ENCODE data around the gene CNNM3. TPM values are rescaled to one million over a fixed set of nuclear protein-coding genes. Genes with fewer than 3 reads are reported as not detected.

CNNM3 gene
- total and polyA plus RNA-seq, 4 donors = 10.0 to 19.8 (median 16.1) TPM

DNA sequence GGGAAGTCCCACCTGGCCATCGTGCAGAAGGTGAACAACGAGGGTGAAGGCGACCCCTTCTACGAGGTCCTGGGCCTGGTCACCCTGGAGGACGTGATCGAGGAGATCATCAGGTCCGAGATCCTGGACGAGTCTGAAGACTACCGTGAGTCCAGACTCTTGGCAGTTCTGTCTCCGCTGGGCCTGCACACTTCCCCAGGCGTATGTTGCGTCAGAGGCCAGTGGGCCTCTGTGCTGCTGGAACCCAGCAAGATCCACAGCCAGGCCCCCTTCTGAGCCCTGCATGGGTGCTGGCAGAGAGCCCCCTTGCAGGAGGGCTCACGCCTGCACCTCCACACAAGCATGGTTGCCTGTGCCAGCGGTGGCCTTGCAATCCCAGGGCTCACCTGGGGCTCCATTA lies 9.0 kb downstream of the CNNM3 start:
- peaks cover 10 to 39% (median 31%) of the 10 kb centered on the region in 4 donors for H3K4me1 ChIP-seq (ENCODE audit: control insufficient read depth in 4 of 4, insufficient read depth in 4 of 4, low read length in 3 of 4)
- 95% methylated on average over 14 of the region's 14 CpGs for WGBS
- no peak for DNase-seq (ENCODE audit: low spot score)
- peaks cover 19 to 40% (median 30%) of the 10 kb centered on the region in 4 donors for H3K36me3 ChIP-seq (ENCODE audit: control insufficient read depth in 4 of 4, insufficient read depth in 3 of 4, low read depth in 1 of 4, low read length in 3 of 4)
- H3K9ac ChIP-seq (ENCODE audit: low read depth in 1 of 2, low read length in 2 of 2) = no peak overlapping the region
- H3K9me3 ChIP-seq (ENCODE audit: control insufficient read depth in 4 of 4, low read length in 3 of 4) = no peaks in the 10 kb centered on the region
- H3K4me3 ChIP-seq (ENCODE audit: low read depth in 1 of 3, low read length in 3 of 3) = no peak overlapping the region
- TF ChIP-seq, protein P1, sequence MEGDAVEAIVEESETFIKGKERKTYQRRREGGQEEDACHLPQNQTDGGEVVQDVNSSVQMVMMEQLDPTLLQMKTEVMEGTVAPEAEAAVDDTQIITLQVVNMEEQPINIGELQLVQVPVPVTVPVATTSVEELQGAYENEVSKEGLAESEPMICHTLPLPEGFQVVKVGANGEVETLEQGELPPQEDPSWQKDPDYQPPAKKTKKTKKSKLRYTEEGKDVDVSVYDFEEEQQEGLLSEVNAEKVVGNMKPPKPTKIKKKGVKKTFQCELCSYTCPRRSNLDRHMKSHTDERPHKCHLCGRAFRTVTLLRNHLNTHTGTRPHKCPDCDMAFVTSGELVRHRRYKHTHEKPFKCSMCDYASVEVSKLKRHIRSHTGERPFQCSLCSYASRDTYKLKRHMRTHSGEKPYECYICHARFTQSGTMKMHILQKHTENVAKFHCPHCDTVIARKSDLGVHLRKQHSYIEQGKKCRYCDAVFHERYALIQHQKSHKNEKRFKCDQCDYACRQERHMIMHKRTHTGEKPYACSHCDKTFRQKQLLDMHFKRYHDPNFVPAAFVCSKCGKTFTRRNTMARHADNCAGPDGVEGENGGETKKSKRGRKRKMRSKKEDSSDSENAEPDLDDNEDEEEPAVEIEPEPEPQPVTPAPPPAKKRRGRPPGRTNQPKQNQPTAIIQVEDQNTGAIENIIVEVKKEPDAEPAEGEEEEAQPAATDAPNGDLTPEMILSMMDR (IDR thresholded peaks at IDR 0.05; ENCODE audit: low read depth, low read length, missing input control) = no peak
- no peak for TF ChIP-seq YY1 (IDR thresholded peaks at IDR 0.05)
- TF ChIP-seq FOXA2 (IDR thresholded peaks at IDR 0.05) = no peak
- no peak for TF ChIP-seq FOXA1 (IDR thresholded peaks at IDR 0.05)
- TF ChIP-seq HNF4A (conservative IDR thresholded peaks at IDR 0.05) = no peak
- TF ChIP-seq JUND (IDR thresholded peaks at IDR 0.05) = no peak
- no peak for TF ChIP-seq HNF4G (IDR thresholded peaks at IDR 0.05)
- TF ChIP-seq SP1 (IDR thresholded peaks at IDR 0.05) = no peak
- no peak for TF ChIP-seq EGR1 (IDR thresholded peaks at IDR 0.05; ENCODE audit: low read depth in 2 of 2)
- TF ChIP-seq, protein P2, sequence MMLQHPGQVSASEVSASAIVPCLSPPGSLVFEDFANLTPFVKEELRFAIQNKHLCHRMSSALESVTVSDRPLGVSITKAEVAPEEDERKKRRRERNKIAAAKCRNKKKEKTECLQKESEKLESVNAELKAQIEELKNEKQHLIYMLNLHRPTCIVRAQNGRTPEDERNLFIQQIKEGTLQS (IDR thresholded peaks at IDR 0.05) = no peak
- TF ChIP-seq, protein P3, sequence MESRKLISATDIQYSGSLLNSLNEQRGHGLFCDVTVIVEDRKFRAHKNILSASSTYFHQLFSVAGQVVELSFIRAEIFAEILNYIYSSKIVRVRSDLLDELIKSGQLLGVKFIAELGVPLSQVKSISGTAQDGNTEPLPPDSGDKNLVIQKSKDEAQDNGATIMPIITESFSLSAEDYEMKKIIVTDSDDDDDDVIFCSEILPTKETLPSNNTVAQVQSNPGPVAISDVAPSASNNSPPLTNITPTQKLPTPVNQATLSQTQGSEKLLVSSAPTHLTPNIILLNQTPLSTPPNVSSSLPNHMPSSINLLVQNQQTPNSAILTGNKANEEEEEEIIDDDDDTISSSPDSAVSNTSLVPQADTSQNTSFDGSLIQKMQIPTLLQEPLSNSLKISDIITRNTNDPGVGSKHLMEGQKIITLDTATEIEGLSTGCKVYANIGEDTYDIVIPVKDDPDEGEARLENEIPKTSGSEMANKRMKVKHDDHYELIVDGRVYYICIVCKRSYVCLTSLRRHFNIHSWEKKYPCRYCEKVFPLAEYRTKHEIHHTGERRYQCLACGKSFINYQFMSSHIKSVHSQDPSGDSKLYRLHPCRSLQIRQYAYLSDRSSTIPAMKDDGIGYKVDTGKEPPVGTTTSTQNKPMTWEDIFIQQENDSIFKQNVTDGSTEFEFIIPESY (IDR thresholded peaks at IDR 0.05) = no peak
- TF ChIP-seq GABPA (IDR thresholded peaks at IDR 0.05 in 1 of 2, conservative IDR thresholded peaks at IDR 0.05 in 1 of 2) = no peak
- TF ChIP-seq, protein P4, sequence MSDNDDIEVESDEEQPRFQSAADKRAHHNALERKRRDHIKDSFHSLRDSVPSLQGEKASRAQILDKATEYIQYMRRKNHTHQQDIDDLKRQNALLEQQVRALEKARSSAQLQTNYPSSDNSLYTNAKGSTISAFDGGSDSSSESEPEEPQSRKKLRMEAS (IDR thresholded peaks at IDR 0.05) = no peak
- no peak for TF ChIP-seq RAD21 (IDR thresholded peaks at IDR 0.05)
- no peak for TF ChIP-seq NR2F2 (IDR thresholded peaks at IDR 0.05)
- no peak overlapping the region for H3K27ac ChIP-seq (ENCODE audit: low read depth in 1 of 2, low read length in 2 of 2)
- no peaks in the 10 kb centered on the region for H3K27me3 ChIP-seq (ENCODE audit: control insufficient read depth in 4 of 4, insufficient read depth in 4 of 4, low read length in 3 of 4)

DNA sequence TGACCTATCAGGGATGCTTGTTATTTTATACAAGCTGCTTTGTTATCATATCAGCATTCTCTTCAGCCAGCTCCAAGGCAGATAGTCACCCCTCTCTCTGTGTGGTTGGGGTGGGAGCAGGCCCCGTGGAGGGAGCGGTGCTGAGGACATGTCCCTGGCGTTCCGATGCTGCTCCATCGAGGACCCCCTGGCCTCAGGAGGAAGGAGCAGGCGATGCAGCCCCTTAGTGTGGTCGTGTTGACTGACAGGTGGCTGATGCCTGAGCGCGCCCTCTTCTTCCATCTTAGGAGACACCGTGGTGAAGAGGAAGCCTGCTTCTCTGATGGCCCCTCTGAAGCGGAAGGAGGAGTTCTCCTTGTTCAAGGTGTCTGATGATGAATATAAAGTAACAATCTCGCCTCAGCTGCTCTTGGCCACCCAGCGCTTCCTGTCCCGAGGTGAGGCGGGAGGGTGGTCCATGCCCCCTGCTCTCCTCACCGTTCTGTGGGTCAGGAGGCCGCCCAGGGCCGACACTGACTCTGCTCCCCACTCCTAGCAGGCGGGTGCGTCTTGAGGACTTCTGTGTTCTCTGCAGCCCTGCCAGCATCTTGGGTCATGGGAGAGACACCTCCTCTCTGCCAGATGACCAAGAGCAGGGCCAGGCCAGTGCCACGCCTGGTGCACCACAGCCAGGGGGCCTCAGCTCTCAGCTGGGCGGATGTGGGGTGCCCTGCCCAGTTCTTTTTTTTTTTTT lies 10.6 kb downstream of the CNNM3 start:
- WGBS = 95% methylated on average over 22 of the region's 22 CpGs
- H3K27me3 ChIP-seq (ENCODE audit: control insufficient read depth in 4 of 4, insufficient read depth in 4 of 4, low read length in 3 of 4) = no peaks in the 10 kb centered on the region
- DNase-seq (ENCODE audit: low spot score) = no peak
- no peak overlapping the region for H3K27ac ChIP-seq (ENCODE audit: low read depth in 1 of 2, low read length in 2 of 2)
- TF ChIP-seq JUND (IDR thresholded peaks at IDR 0.05) (no peak), RAD21 (IDR thresholded peaks at IDR 0.05) (no peak), FOXA2 (IDR thresholded peaks at IDR 0.05) (no peak), HNF4A (conservative IDR thresholded peaks at IDR 0.05) (no peak), EGR1 (IDR thresholded peaks at IDR 0.05; ENCODE audit: low read depth in 2 of 2) (no peak), SP1 (IDR thresholded peaks at IDR 0.05) (no peak), NR2F2 (IDR thresholded peaks at IDR 0.05) (no peak), YY1 (IDR thresholded peaks at IDR 0.05) (no peak), HNF4G (IDR thresholded peaks at IDR 0.05) (no peak), TAF1 (conservative IDR thresholded peaks at IDR 0.05) (no peak)
- TF ChIP-seq, protein P1 (IDR thresholded peaks at IDR 0.05; ENCODE audit: low read depth, low read length, missing input control) = no peak
- TF ChIP-seq, protein P3 (IDR thresholded peaks at IDR 0.05) = no peak
- H3K36me3 ChIP-seq (ENCODE audit: control insufficient read depth in 4 of 4, insufficient read depth in 3 of 4, low read depth in 1 of 4, low read length in 3 of 4) = peaks cover 19 to 43% (median 31%) of the 10 kb centered on the region in 4 donors
- peaks cover 4 to 39% (median 31%) of the 10 kb centered on the region in 4 donors for H3K4me1 ChIP-seq (ENCODE audit: control insufficient read depth in 4 of 4, insufficient read depth in 4 of 4, low read length in 3 of 4)
- H3K4me3 ChIP-seq (ENCODE audit: low read depth in 1 of 3, low read length in 3 of 3) = no peak overlapping the region
- H3K9me3 ChIP-seq (ENCODE audit: control insufficient read depth in 4 of 4, low read length in 3 of 4) = no peaks in the 10 kb centered on the region
- H3K9ac ChIP-seq (ENCODE audit: low read depth in 1 of 2, low read length in 2 of 2) = no peak overlapping the region

All from liver (tissue), 9 donors.